ENCODE results near the gene SCN1A. TPM values are rescaled to one million over a fixed set of nuclear protein-coding genes. Genes with fewer than 3 reads are reported as not detected.
"Not testable (repeated sequence)": the region's sequence is repeated elsewhere in the genome, so short reads cannot be mapped to it uniquely, and the experiment has no call there.

Gene SCN1A
- total RNA-seq, 1 experiment from 2014 or later: not detected

- no peak for DNase-seq (ENCODE audit: low spot score)
Measured at GRCh38 chr2:166135152-166135848, 7.5 kb upstream of the SCN1A start.

DNA sequence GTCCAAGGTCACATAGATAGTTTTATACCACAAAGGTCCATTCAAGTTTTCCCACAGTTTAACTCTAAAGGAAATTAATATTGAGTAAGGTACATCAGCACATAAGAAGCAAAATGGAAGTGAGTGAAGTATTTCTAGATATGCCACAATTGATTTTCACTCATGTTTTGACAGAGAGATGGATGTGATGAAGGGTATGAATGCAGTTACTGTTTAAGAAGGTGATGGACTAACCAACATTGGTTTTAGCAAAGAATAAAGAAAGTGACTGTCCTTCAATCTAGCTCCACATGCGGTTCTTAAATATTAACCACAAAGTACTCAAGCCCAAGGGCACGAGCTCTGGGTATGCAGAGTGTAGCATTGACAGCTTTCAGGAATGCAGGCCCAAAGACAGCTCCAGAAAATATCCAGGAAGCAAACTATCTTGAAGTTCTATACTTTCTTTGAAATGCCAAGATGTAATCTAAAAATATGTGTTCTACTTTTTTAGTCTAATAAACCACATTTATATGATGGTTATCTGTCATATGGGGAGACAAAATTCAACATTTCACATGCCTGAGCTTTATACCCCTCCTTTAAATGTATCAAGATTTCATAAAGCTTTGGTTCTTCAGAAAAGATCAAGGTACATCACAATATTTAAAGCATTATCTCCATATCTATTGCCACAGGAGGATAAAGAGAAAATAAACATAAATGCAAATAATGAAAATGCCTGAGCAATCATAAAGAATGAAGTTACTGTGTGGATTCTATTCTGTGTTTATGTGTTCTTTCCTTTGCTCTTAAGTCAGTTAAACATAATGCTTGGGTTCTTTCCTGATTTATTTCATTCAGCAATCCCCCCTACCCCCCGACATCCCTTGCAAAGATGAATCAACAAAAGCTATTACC is 6.7 kb upstream of the SCN1A start:
- no peak for DNase-seq (ENCODE audit: low spot score)

DNA sequence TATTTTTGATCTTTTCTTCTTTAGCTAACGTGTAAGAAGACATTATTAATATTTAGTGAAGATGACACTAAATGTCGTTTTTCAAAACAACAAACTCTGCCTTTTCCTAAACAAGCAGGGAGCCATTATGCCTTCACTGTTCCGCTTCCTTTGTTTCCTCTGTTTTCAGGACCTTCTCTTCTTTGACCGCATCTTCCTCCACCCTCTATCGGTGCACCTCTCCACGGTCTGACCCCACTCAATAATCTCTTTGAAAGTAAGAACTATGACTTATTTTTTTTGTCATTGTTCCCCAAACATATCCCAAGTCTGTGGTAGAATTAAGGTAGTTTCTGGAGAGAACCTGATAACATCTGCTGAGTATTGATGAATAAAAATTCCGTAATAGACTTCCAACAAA is 5.8 kb upstream of the SCN1A start:
- no peak for DNase-seq (ENCODE audit: low spot score)

DNA sequence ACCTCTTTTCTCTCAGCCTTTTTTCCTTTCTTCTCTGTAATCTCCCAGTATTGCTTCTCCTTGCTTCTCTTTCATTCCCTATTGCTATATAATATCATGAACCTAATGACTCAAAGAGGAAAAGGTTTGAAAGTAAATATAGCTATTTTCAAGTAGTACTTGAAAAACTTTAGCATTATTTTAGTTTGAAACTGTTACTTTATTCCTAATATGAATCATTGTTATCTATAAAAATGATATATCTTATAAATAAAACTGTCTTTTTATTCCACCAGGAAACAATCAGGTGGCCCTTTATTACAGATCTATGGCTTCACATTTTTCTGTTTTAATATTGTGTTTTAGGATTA is 311 bp upstream of the SCN1A start:
- no peak for DNase-seq (ENCODE audit: low spot score)

- no peak for DNase-seq (ENCODE audit: low spot score)
Measured at GRCh38 chr2:166126007-166126639, 1.7 kb downstream of the SCN1A start.

GRCh38 chr2:166125557-166125956 is 2.3 kb downstream of the SCN1A start:
- no peak for DNase-seq (ENCODE audit: low spot score)

- no peak for DNase-seq (ENCODE audit: low spot score)
Measured at GRCh38 chr2:166118180-166118579, 9.6 kb downstream of the SCN1A start.

GRCh38 chr2:166117491-166117890 is 10.3 kb downstream of the SCN1A start:
- no peak for DNase-seq (ENCODE audit: low spot score)

GRCh38 chr2:166115589-166115988 is 12.2 kb downstream of the SCN1A start:
- no peak for DNase-seq (ENCODE audit: low spot score)

DNA sequence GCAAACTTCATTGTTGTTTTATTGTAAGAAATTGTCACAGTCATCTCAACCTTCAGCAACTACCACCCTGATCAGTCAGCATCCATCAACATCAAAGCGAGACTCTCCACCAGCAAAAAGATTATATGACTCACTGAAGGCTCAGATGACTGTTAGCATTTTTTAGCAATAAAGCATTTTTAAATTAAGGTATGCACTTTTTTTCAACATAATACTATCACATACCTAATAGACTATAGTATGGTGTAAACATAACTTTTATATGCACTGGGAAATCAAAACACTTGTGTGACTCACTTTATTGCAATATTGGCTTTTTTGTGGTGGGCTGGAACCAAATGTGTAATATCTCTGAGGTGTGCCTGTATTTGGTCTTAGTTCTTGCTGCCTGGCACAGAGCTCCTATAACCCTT is 15.6 kb downstream of the SCN1A start:
- DNase-seq (ENCODE audit: low spot score): peak; percentile 16

- no peak for DNase-seq (ENCODE audit: low spot score)
Measured at GRCh38 chr2:166106431-166107015, 21.3 kb downstream of the SCN1A start.

DNA sequence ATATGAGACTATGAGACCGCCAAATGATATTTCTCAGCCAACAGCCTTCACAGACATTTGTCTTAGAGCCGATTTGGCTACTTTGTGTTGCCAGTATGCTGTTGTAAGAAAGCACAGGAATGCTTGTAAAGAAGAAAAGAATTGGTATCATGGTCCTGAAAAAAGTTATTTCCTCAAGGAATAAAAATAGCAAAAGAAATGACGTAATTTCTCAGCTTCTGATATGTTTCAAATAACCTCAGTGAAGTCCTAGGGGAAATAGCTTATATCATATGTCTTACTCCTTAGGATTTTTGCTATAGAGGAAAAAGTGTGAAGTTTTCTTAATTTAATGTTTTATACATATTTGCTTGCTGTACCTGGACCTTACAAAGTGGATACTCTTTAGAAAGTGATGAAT is 23.0 kb downstream of the SCN1A start:
- no peak for DNase-seq (ENCODE audit: low spot score)

GRCh38 chr2:166104084-166104483 is 23.7 kb downstream of the SCN1A start:
- DNase-seq (ENCODE audit: low spot score): no peak

GRCh38 chr2:166103277-166103676 is 24.5 kb downstream of the SCN1A start:
- not testable (repeated sequence) for DNase-seq (ENCODE audit: low spot score)

GRCh38 chr2:166094325-166094724 is 33.5 kb downstream of the SCN1A start:
- no peak for DNase-seq (ENCODE audit: low spot score)

DNA sequence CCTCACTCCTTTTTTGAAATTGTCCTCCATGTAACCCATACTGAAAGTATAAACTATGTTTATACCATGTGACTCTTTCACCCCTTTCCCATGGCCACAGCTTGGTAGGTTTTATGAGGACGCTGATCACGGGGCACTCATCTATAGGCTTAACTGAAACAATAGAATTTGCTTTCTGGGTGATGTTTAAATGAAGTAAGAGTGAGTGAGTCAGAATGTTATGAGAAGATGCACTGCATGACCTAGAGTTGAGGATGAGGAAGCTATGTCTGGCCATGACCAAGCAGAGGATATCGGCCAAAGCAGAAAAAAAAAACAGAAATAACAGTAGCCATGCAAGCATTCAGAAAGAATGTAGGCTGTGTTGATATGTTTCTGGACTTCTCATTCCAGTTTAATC is 34.9 kb downstream of the SCN1A start:
- DNase-seq (ENCODE audit: low spot score): peak; percentile 50

DNA sequence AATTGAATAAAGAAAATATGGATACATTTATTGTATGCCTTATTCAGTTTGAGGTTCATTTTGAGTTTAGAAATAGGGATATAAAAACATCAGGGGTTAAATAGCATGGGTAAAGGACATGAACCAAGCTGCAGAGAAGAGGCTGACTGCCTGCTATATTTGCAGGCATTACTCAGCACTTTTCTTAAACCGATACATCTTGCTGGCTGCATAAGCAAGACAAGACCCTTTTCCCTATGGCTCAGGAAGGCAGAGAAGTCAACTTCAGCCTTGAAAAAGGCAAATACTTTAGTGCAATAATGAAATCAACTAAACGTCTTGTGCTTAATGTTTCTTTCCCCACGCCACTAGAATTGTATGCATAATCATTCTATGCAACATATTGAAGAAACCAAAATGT is 36.4 kb downstream of the SCN1A start:
- peak; percentile 10 for DNase-seq (ENCODE audit: low spot score)

DNA sequence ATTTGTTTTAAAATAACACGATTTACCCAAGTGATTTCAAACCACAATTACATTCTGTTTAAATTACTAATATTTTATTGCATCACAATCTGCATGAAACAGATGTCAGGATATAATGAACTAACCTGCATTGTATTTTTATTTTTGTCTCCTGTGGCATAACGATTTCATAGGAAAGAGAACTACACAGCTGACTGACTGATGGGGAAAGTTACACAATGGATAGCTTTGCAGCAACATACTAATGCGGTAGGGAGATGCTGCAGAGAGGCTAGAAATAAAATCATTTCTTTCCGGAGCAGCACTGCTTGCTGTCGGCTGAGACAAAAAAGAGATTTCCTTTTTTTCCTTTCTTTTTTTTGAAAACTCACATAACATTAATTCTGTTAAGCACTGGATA is 36.9 kb downstream of the SCN1A start:
- DNase-seq (ENCODE audit: low spot score): no peak

DNA sequence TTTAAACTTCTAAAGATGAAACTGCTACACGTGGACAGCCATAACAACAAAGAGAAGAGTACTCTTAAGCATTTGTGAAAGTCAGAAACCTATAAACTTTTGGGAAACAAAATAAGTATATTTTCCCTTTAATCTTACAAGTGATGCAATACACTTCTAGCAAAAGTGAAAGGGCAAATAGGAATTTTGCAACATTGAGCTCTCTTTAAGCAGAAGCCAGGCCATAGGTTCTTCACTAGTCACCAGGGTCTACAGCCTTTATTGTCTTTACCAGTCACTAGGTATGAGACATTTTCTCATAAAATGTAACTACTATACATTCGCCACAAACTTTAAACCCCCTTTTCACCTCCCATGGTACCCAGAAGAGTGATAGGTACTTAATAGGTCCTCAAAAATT is 37.5 kb downstream of the SCN1A start:
- DNase-seq (ENCODE audit: low spot score): no peak

DNA sequence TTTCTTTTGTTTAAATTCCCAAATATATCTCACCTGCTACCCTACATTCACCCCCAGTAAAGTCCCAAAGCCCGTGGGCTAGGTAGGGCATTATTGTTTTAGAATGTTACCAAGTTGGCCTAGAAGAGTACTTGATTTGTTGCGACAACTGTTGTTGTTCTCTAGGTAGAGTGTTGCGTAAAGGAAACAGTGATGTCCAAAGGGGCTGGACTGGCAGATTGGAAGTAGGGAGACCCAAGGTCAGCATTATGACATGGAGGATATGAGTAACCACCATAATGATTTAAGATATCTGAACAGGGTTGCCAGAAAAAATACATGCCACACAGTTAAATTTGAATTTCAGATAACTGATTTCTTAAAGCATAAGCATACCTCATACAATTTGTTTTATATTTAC is 39.2 kb downstream of the SCN1A start:
- DNase-seq (ENCODE audit: low spot score): peak; percentile 12

GRCh38 chr2:166084301-166084700 is 43.5 kb downstream of the SCN1A start:
- DNase-seq (ENCODE audit: low spot score): no peak

- DNase-seq (ENCODE audit: low spot score): no peak
Measured at GRCh38 chr2:166082736-166083135, 45.1 kb downstream of the SCN1A start.

Measured in A172 (cell line).